Esophagus squamous epithelium (tissue), 5 donors: Measurements from ENCODE around the gene AIRE. TPM values are rescaled to one million over a fixed set of nuclear protein-coding genes. Genes with fewer than 3 reads are reported as not detected.

ENCODE experiments used
- DNase-seq: peaks from one replicate; lab custom pipeline; 2025; lab: John Stamatoyannopoulos, UW
- H3K27ac ChIP-seq, 4 donors: fragments of 200-600 bp; sonication (generic); one replicate each; pipeline ENCODE4 v1.5.1; 2016 to 2019; ENCODE audit warnings: mild to moderate bottlenecking in 1 of 4
- H3K27me3 ChIP-seq, 4 donors: fragments of 200-600 bp; sonication (generic); 1 replicate in 3 of 4; 2 replicates in 1 of 4; pipeline versions ENCODE4 v1.5.1 to v1.6.0; 2017 to 2021; ENCODE audit warnings: antibody characterized with exemption in 1 of 4
- H3K36me3 ChIP-seq, 3 donors: fragments of 200-600 bp; sonication (generic); one replicate each; pipeline ENCODE4 v1.5.1; 2016 to 2019
- H3K4me1 ChIP-seq, 3 donors: fragments of 200-600 bp; sonication (generic); one replicate each; pipeline ENCODE4 v1.5.1; 2017 to 2019
- H3K4me3 ChIP-seq, 4 donors: fragments of 200-600 bp; sonication (generic); 1 replicate in 3 of 4; 2 replicates in 1 of 4; pipeline ENCODE4 v1.5.1; 2016 to 2019; ENCODE audit warnings: mild to moderate bottlenecking in 2 of 4, moderate library complexity in 1 of 4
- H3K9me3 ChIP-seq, 3 donors: fragments of 200-600 bp; sonication (generic); one replicate each; pipeline ENCODE4 v1.5.1; 2016 to 2019
- POLR2A ChIP-seq, 4 donors: fragments of 450-650 bp; IDR thresholded peaks; one replicate each; pipeline ENCODE4 v1.6.1; 2017; ENCODE audit warnings: antibody characterized with exemption in 4 of 4, mild to moderate bottlenecking in 4 of 4, moderate library complexity in 3 of 4
- WGBS, 2 donors: methylation state at CpG; one replicate each; pipeline ENCODE4 v1.1.5; 2018; 5-methylcytosine and 5-hydroxymethylcytosine counted together
- intact Hi-C: fragments of 100-400 bp; cut with DNase I; formaldehyde crosslinking; loops from one replicate; pipeline ENCODE4 v1.15.0; 2022
- total RNA-seq, 4 donors: library from RNA; depleted of rRNA; stranded (reverse); fragments of >200 nt; gene quantifications; one replicate each; pipeline ENCODE4 v1.1.0, GENCODE V29; 2016
- TF ChIP-seq, protein P1 (sequence below), 6 experiments: fragments of 450-650 bp in 4 of 6; fragments of 200-600 bp in 2 of 6; sonication (generic) in 2 of 6; IDR thresholded peaks; one replicate each; pipeline ENCODE4 v1.5.1; 2016 to 2019; ENCODE audit warnings: antibody characterized with exemption in 6 of 6, mild to moderate bottlenecking in 4 of 6, moderate library complexity in 4 of 6
- donor health status: DM: yes; HTN: yes; CAD: no.

AIRE gene
- total RNA-seq, 4 donors from 2014 or later: not detected

DNA sequence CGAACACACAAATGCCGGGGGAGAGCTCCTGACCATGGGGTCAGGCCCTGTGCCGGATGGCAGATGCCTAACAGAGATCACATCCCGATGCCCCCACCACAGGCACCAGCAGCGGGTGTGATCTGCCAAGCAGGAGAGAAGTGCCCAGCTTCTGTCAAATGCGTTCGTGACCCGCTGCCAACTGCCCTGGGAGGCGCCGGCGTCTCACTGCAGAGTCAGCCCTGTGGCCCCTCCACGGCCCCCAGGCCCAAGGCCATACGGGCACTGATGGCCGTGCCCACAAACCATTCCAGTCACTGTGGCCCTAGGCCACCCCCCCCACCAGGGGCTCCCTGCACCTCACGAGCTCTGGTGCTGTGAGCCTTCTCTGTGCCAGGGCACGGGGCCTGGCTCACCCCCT lies 45.5 kb downstream of the AIRE start:
- TF ChIP-seq, protein P1, sequence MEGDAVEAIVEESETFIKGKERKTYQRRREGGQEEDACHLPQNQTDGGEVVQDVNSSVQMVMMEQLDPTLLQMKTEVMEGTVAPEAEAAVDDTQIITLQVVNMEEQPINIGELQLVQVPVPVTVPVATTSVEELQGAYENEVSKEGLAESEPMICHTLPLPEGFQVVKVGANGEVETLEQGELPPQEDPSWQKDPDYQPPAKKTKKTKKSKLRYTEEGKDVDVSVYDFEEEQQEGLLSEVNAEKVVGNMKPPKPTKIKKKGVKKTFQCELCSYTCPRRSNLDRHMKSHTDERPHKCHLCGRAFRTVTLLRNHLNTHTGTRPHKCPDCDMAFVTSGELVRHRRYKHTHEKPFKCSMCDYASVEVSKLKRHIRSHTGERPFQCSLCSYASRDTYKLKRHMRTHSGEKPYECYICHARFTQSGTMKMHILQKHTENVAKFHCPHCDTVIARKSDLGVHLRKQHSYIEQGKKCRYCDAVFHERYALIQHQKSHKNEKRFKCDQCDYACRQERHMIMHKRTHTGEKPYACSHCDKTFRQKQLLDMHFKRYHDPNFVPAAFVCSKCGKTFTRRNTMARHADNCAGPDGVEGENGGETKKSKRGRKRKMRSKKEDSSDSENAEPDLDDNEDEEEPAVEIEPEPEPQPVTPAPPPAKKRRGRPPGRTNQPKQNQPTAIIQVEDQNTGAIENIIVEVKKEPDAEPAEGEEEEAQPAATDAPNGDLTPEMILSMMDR (IDR thresholded peaks at IDR 0.05): no peak
- TF ChIP-seq POLR2A (IDR thresholded peaks at IDR 0.05): no peak
- 57% methylated on average over 6 of the region's 16 CpGs; no CpG with 5 or more reads in 1 of the 2 donors for WGBS, 2 donors
- no peak for DNase-seq
- H3K9me3 ChIP-seq: no peaks in the 10 kb centered on the region
- intact Hi-C loops: no loop called here
- H3K36me3 ChIP-seq: peaks cover 6 to 42% (median 10%) of the 10 kb centered on the region in 3 donors
- H3K4me3 ChIP-seq: no peak overlapping the region
- peaks cover 0 to 12% (median 0%) of the 10 kb centered on the region in 3 donors for H3K4me1 ChIP-seq
- H3K27me3 ChIP-seq: no peaks in the 10 kb centered on the region
- H3K27ac ChIP-seq: no peak overlapping the region

DNA sequence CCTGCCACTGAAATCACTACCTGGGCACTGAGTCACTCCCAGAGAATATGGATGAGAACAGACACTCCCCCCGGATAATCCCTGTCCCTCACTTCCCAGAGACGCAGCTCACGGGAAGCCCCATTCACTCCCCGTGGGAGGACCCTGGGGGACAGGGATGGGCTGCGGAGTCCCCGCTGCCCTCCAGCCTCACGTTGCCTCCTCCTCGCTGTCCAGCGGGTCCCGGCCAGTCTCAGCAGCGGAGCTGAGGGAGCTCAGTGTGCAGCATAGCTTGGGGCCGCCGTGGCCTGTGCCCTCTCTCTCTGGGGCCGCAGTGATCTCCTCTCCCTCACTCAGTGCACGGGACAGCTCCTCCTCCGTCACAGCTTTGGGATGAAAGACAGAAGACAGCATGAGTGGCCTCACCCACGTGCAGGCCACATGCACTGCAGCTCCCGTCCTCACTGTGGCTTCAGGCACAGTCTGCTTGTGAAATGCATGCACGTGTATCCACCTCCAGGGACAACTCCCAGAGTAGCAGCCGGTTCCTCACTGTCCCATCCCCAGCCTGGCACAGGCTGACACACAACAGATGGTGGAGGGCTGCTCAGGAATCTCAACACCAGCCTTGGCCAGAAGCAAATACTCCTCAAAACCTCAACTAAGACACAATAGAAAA lies 46.1 kb downstream of the AIRE start:
- intact Hi-C loops: no loop called here
- DNase-seq: no peak
- H3K4me3 ChIP-seq: no peak overlapping the region
- H3K27ac ChIP-seq: no peak overlapping the region
- no peaks in the 10 kb centered on the region for H3K27me3 ChIP-seq
- H3K36me3 ChIP-seq: peaks cover 3 to 42% (median 4%) of the 10 kb centered on the region in 3 donors
- WGBS, 2 donors: 57 to 64% methylated on average over 9 to 18 of the region's 20 CpGs
- peaks cover 0 to 12% (median 0%) of the 10 kb centered on the region in 3 donors for H3K4me1 ChIP-seq
- TF ChIP-seq POLR2A (IDR thresholded peaks at IDR 0.05): no peak
- TF ChIP-seq, protein P1 (IDR thresholded peaks at IDR 0.05): no peak
- no peaks in the 10 kb centered on the region for H3K9me3 ChIP-seq

DNA sequence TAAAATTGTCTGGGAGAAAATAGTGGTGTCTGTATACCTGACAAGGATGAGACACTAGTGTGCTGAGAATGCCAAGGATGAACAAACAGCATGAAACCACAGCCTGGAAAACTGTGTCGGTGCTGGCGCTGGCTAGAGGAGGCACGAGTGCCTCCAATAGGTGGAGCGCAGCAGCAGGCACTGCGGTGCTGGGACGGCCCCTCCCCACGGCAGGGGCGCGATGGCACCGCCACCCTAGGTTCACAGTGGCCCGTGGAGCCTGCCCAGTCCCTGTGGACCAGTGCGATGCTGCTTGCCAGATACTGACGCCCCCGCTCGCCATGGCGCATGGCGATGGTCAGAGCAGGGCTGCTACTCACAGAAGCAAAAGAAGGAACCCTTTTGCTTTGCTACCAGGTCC lies 46.7 kb downstream of the AIRE start:
- Histone ChIP-seq H3K9me3 (no peaks in the 10 kb centered on the region), H3K27me3 (no peaks in the 10 kb centered on the region), H3K4me1 (peaks cover 0 to 16% (median 0%) of the 10 kb centered on the region in 3 donors), H3K4me3 (no peak overlapping the region), H3K36me3 (peaks cover 0 to 42% (median 0%) of the 10 kb centered on the region in 3 donors), H3K27ac (no peak overlapping the region)
- intact Hi-C loops: no loop called here
- no peak for TF ChIP-seq POLR2A (IDR thresholded peaks at IDR 0.05)
- TF ChIP-seq, protein P1 (IDR thresholded peaks at IDR 0.05): no peak
- DNase-seq: no peak
- 75 to 92% methylated on average over 5 to 17 of the region's 17 CpGs for WGBS, 2 donors

DNA sequence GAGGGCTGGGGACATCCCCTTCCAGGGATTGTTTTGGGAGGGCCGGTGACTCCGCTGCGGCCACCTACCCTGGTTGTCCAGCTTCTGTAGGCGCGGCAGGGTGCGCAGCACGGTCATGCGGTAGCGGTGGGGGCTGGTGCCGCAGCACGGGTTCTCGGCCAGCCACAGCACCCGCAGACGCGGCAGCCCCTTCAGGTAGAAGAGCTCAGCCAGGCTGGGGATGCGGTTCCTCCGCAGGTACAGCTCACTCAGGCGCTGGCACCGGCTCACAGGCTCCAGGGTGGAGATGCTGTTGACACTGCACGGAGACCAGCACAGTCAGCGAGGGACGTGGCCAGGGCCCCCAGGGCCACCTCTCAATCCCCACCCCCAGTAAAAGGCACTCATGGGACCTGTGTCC lies 47.3 kb downstream of the AIRE start:
- H3K4me3 ChIP-seq: no peak overlapping the region
- intact Hi-C loops: no loop called here
- no peaks in the 10 kb centered on the region for H3K9me3 ChIP-seq
- TF ChIP-seq POLR2A (IDR thresholded peaks at IDR 0.05): no peak
- WGBS, 2 donors: 88 to 95% methylated on average over 5 to 19 of the region's 22 CpGs
- DNase-seq: no peak
- peaks cover 0 to 36% (median 0%) of the 10 kb centered on the region in 3 donors for H3K36me3 ChIP-seq
- H3K4me1 ChIP-seq: peaks cover 1 to 22% (median 4%) of the 10 kb centered on the region in 3 donors
- H3K27me3 ChIP-seq: no peaks in the 10 kb centered on the region
- H3K27ac ChIP-seq: no peak overlapping the region

DNA sequence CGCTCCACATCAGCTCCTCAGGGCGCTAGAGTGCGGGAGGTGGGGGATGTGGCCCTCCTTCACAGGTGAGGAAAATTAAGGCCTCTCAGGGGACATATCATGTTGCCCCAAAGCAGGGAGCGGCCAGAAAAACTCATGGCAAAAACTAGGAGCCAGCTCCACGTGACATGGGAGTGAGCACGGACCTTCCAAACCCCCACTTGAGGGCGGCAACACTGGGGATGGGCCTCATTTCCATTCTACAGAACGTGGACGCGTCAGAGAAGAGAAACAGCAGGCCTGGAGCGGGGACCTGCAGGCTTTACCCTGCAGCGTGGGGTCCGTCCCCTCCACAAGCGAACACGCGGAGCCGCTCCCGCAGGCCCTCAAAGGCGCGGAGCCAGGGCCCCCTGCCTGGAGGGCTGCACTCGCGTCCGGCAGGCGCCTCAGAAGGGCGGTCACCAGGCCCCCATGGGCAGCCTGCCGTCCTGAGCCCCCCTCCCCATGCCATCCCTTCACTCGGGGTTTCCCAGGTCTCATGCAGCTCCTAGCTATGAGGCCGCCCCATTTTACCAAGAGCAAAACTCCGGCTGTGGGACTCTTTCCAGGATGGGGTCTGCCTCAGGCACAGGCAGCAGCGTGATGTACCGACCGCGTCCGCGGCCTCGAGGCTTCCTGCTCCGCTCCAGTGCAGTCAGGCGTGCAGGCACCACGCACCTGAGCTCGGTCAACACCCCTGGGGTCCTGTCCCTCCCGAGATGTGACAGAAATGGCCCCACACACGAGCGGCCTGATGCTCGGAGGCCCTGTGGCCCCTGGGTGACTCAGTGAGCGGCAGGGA lies 48.0 kb downstream of the AIRE start:
- H3K4me1 ChIP-seq: peaks cover 5 to 28% (median 9%) of the 10 kb centered on the region in 3 donors
- H3K9me3 ChIP-seq: no peaks in the 10 kb centered on the region
- intact Hi-C loops: no loop called here
- no peak overlapping the region for H3K27ac ChIP-seq
- no peak for DNase-seq
- no peaks in the 10 kb centered on the region for H3K27me3 ChIP-seq
- 20 to 69% methylated on average over 1 to 12 of the region's 45 CpGs for WGBS, 2 donors
- TF ChIP-seq, protein P1 (IDR thresholded peaks at IDR 0.05): no peak
- TF ChIP-seq POLR2A (IDR thresholded peaks at IDR 0.05): no peak
- no peak overlapping the region for H3K4me3 ChIP-seq
- H3K36me3 ChIP-seq: peaks cover 0 to 36% (median 0%) of the 10 kb centered on the region in 3 donors
